Occipital lobe (tissue), 2 donors: ENCODE measurements around the gene SLC22A7. TPM values are rescaled to one million over a fixed set of nuclear protein-coding genes. Genes with fewer than 3 reads are reported as not detected.

ENCODE experiments used
- DNase-seq: peaks from one replicate; lab custom pipeline; 2025; lab: John Stamatoyannopoulos, UW
- total RNA-seq: library from RNA; depleted of rRNA; stranded (reverse); fragments of >200 nt; gene quantifications from one replicate; pipeline ENCODE4 v1.2.3, GENCODE V29; 2014

Gene SLC22A7
- total RNA-seq, 1 donor from 2014 or later, result 0.31 TPM

DNA sequence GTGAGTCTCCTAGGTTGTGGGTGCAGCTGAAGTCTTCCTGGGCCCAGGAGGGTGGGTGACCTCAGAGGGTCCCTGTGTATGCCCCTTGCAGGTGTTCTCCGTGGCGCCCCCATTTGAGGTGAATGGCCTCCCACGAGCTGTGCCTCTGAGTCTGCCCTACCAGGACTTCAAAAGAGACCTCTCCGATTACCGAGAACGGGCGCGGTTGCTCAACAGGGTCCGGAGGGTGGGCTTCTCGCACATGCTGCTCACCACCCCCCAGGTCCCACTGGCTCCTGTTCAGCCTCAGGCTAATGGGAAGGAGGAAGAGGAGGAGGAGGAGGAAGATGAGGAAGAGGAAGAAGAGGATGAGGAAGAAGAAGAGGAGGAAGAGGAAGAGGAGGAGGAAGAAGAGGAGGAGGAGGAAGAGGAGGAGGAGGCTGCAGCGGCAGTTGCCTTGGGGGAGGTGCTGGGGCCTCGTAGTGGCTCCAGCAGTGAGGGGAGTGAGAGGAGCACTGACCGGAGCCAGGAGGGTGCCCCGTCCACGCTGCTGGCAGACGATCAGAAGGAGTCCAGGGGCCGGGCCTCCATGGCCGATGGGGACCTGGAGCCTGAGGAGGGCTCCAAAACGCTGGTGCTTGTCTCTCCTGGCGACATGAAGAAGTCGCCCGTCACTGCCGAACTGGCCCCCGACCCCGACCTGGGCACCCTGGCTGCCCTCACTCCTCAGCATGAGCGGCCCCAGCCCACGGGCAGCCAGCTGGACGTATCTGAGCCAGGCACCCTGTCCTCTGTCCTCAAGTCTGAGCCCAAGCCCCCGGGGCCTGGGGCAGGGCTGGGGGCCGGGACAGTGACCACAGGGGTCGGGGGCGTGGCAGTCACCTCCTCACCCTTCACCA lies 15.2 kb upstream of the SLC22A7 start:
- DNase-seq, result no peak

DNA sequence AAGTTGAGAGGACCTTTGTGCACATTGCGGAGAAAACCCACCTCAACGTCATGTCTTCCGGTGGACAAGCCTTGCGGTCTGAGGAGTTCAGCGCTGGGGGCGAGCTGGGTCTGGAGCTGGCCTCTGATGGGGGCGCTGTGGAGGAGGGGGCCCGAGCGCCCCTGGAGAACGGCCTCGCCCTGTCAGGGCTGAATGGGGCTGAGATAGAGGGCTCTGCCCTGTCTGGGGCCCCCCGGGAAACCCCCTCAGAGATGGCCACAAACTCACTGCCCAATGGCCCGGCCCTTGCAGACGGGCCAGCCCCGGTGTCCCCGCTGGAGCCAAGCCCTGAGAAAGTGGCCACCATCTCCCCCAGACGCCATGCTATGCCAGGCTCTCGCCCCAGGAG lies 14.6 kb upstream of the SLC22A7 start:
- DNase-seq, result no peak

DNA sequence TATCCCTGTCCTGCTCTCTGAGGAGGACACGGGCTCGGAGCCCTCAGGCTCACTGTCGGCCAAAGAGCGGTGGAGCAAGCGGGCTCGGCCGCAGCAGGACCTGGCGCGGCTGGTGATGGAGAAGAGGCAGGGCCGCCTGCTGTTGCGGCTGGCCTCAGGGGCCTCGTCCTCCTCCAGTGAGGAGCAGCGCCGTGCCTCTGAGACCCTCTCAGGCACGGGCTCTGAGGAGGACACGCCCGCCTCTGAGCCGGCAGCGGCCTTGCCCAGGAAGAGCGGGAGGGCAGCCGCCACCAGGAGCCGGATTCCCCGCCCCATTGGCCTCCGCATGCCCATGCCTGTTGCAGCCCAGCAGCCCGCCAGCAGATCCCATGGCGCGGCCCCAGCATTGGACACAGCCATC lies 14.2 kb upstream of the SLC22A7 start:
- DNase-seq, result no peak

DNA sequence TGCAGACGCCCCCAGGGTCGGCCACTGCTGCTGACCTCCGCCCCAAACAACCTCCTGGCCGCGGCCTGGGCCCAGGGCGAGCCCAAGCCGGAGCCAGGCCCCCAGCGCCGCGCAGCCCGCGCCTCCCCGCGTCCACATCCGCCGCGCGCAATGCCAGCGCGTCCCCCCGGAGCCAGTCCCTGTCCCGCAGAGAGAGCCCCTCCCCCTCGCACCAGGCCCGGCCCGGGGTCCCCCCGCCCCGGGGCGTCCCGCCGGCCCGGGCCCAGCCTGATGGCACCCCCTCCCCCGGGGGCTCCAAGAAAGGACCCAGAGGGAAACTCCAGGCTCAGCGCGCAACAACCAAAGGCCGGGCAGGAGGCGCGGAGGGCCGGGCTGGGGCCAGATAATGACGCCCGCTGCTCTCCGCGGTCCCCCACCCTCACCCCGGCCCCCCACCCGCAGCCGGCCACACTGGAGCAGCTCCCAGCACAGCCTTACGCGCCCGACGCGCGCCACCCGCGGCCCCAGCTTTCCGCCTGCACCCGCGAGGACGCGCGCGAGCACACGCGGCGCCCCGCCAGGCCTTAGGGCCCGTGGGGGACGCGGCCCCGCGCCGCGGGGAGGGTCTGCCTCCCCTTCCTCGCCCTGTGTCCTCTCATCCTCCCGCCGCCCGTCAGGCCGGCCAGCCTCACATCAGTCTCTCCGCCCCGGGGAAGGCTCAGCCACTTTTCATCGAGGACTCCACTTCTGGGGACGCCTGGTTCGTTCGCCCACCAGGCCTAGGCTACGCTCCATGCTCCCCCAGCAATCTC lies 12.9 kb upstream of the SLC22A7 start:
- no peak for DNase-seq

DNA sequence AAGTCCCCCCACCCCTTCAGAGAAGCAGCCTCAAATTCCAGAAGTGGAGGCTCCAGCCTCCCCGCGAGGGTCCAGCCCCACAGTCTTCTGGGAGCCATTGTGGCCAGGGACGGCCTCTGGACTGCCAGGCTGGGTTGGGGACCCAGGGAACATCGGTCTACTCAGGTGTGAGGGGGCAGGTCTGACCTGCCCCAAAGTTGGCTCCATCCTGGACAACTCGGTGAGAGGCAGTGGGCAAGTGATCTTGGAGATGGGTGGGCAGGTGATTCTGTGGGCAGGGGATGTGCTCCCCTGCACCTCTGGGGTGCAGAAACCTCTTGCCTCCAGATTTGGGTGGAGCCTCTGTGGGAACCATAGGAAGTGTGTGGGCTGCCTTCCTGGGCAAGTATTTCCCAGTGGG lies 12.2 kb upstream of the SLC22A7 start:
- DNase-seq, result no peak

DNA sequence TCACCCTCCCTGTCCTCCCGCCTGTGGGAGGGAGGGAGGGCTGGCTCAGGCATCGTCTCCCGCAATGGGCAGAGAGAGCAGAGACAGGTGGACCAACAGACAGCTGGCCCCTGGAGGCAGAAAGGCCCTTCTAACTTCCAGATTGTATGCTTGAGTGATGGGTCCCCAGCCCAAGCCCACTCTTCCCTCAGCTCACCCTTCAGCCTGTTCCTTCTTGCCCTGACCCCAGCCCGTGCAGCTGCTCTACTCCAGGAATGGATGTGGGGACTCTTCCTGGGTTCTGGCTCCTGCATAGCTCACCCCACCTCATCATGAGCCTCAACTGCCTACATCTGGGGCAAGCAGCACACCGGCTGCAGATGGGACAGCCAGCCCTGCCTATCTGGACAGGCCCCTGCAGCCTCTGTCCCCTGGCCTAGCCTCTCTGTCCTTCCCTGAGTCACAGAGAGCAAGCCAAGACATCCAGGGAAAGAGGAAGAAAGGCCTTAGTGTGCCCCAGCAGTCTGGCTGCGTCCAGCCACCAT lies 11.5 kb upstream of the SLC22A7 start:
- no peak for DNase-seq

DNA sequence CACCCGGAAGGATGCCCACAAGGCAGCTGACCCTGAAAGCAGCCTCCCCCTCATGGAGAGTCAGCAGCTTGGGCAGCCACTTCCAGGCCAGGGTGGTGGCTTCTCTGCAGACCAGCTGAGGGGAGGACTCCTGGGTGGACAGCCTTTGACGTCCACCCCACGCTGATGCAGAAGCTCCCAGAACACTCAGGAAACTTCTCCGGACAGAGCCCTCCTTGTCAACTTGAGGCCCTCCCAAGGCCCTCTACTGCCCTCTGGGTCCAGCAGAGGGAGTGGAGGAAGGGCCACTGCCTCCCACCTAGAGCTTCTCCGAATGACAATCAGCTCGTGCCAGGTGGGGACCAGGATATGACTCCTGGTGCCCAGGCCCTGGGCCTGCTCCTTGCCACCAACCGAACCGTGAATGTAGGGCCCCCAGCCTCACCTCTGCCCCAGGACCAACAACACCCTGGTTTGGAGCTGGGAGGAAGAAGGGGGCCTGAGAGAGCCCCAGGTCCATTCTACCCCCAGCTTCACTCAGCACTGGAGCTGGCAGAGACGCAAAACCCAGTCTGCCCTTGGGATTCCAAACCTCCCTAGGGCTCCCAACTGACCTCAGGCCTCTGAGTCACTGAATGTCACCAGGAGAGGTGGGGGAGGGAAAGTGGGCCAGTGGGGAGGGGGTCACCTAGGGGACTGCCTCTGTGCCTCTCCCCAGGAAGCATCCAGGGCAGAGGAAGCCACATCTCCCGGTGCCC lies 10.9 kb upstream of the SLC22A7 start:
- no peak for DNase-seq

DNA sequence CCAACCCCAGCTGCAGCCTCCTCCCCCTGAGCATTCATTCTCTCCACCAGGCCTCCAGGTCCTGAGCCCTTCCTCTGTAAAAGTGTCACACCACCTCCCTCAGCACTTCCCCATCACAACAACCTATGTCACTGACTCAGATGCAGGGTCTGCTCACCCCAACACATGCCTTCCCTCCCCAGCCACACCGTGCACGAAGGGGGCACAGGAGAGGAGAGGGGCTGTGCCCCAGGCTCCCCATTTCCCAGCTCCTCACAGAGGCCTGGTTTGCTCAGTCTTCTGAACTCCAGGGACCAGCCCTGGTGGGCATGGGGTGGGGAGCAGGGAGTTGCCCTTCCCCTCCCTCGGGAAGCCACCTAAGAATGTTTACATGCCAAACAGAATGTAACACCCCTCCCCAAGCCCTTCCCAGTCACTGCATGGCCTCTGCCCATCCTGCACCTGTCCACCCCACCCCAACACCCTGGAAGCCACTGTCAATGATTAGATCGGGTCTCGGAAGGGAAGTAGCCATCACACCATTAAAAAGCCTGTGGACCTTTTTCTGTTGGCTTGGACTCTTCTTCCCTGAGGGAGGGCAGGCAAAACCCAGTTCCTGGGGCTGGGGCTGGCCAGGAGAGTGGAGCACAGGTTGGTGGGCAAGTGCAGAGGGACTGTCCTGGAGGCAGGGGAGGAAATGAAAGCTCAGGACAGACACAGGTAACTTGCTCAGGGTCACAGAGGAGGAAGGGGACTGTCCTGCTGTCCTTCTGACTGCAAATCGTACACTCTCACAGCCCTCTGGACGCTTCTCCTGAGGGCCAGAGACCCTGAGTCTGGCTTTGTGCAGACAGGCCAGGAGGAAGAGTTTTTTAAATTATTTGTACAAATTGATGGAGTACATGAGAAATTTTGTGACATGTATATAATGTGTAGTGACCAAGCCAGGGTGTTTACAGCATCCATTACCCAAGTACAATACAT lies 10.1 kb upstream of the SLC22A7 start:
- DNase-seq, result no peak

DNA sequence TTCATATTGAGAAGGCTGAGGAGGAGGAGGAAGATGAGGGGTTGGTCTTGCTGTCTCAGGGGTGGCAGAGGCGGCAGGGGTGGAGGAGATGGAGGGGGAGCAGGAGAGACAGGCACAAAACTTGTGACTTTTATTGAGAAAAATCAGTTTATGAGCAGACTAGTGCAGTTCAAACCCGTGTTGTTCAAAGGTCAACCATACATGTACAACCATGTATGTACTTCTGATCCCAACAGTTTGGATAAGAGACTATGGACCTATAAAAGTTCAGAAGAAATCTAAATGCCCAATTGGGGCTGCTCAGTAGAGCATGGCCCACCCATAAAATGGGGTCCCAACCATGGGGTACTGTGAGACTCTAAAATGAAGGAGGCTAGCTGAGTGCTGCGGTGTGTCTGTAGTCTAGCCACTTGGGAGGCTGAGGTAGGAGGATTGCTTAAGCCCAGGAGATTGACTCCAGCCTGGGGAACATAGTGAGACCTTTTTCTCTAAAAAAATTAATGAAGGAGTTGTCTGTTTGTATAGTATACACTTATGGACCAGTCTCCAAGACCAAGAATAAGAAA lies 7.6 kb upstream of the SLC22A7 start:
- DNase-seq, result no peak

DNA sequence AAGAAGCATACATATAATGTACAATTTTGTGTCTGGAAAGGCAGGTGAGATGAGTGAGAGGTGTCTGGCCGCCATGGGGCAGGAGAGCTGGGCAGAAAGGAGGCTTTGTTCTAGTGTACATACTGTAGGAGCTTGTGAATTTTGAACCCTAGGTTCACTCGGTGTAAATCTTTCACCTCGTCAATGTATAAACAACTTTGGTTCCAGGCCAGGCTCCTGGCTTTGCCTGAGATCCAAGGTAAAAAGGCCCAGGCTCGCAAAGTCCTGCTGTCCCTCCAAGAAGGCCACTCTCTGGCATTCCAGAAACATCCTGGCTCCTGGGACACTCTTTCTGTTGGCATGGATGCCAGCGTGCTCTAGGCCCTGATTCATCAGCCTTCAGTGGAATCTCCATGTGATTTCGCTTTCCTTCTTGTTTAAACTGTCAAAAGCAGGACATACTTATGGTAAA lies 7.1 kb upstream of the SLC22A7 start:
- no peak for DNase-seq

DNA sequence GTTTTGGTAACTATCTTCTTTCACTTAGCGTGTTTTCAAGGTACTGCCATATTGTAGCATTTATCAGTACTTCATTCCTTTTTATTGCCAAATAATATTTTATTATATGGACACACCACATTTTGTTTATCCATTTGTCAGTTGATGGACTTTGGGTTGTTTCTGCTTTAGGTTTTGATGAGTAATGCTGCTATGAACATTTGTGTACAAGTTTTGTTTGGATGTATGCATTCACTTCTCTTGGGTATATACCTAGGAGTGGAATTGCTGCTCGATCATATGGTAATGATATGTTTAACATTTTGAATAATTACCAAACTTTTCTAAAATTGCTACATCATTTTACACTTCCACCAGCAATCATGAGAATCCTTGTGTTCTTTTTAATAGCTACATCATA lies 6.4 kb upstream of the SLC22A7 start:
- DNase-seq, result no peak

DNA sequence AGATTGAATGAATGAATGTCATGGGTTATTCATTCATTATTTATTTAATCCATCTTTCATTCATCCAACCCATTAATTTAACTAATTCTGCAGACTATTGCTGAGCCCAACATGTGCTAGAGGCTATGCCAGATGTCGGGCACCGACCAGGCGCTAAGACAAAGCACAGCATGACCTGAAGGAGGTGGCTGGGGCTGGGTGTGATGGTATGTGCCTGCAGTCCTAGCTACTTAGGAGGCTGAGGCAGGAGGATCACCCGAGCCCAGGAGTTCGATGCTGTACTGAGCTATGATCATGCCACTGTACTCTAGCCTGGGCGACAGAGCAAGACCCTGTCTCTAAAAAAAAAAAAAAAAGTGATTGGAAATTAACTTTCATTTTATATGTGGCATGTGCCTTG lies 5.7 kb upstream of the SLC22A7 start:
- no peak for DNase-seq

DNA sequence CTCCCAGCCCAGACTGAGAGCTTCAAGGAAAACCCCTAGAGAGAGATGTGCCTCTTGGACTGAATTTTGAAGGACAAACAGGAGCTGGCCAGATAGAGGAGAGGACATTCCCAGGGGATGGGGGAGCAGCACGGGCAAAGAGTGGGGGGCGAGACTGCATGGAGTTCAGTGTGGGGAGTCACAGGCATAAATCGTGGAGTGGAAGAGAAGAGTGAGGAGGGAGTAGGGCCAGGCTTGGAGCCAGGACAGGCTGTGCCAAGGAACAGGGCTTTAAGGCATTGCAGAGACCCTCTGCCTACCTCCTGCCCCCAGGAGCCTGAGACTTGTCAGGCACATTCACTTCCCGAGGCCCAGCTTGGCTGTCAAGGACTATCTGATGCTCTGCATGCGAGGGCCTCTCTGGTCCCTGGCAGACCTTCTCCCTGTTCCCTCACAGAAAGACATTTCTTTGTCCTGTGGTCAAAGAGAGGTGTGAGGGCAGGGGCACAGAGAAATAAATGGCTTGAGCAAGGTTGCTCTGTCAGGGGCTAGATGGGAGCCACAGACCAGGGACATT lies 5.2 kb upstream of the SLC22A7 start:
- no peak for DNase-seq

DNA sequence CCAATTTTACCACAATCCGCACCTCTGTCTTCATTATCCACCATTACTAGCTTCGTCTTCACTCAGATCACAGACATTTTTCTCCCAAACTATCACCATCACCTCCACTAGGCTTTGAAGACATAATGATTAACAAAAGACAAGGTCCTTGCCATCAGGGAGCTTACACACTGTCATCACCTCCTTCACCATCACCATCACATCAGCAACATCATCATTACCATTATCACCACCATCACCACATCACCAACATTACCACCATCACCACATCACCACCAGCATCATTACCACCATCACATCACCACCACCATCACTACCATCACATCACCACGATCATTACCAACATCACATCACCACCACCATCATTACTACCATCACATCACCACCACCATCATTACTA lies 4.4 kb upstream of the SLC22A7 start:
- DNase-seq, result no peak

DNA sequence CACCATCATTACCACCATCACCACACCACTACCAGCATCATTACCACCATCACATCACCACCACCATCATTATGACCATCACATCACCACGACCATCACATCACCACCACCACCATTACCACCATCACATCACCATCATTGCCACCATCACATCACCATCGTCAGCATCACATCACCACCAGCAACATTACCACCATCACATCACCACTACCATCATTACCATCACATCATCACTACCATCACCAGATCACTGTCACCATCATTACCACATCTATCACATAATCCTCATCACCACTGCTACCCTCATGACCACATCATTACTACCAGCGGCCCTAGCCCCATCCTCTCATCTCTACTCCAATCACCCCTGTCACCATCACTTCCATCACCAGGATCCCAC lies 3.5 kb upstream of the SLC22A7 start:
- DNase-seq, result no peak

DNA sequence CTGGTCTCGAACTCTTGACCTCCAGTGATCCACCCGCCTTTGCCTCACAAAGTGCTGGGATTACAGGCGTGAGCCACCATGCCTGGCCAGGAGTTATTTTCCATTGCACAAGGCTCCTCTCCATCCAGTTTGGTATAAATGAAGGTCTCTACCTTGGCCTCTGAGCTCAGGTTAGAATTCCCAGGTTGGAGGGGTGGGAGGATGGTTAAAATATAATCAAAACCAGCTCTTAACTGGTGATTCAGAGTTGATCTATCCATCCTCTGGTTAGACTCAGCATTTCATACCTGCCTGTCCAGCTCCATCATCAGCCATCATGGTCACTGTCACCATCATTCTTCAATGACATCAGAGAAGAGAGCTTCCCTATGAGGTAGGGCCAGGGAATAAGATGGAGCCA lies 2.6 kb upstream of the SLC22A7 start:
- DNase-seq, result no peak

DNA sequence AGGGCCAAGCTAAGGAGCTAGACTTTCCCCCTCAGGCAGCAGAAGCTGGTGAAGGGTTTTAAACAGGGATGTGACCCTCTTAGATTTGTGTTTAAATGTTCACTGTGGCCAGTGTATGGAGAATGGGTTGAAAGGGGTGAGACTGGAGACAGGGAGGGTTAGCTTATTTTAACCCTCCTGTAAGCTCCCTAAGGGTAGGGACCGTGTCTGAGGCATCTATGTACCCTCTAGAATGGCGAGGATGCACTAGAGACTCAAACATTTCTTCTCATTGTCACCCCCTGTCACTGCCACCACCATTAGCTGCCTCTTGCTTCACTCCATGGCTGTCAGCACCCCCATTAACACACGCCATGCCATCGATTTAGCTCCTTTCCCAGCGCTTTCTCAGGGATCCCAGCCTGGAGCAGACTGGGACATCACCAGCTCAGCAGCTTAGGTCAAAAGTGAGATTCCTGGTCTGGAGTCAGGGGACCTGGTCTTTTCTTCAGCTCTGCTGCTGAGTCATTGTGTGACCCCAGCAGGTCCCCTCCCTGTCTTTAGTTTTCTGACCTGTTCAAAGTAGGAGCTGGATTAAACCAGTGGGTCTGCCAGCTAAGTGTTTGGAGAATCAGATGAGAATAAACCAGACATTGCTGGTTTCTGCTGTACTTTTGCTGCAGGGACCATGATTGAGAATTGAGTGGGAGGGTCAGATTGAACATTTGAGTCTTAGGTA lies 1.1 kb upstream of the SLC22A7 start:
- no peak for DNase-seq

DNA sequence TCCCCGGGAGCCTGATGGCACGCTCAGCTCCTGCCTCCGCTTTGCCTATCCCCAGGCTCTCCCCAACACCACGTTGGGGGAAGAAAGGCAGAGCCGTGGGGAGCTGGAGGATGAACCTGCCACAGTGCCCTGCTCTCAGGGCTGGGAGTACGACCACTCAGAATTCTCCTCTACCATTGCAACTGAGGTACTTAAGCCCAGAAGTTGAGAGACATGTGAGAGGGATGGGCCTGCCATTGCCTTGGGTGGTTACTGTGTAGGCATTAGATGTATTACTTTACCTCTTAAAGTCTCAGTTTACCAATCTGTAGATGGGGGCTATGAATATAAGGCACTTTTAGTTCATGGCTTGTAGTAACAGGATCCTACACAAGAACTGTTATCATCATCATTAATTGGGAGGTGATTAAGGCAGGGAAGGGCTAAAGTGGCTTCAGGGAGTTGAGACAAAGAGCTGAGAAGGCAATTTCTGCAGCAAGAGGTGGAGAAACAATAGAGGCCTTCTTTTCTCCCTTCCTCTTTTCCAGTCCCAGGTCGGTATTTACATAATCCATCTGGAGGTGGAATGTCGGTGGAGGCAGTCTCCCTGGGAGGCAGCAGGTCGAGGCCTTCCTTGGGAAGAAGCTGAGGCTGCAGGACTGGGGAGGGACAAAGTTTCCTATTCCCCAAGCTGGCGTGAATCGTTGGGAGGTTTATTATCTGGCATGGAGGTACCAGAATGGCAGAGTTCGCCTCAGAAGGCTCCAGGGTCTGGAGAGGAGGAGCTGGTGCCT lies 691 bp downstream of the SLC22A7 start:
- no peak for DNase-seq
